Endometrial microvascular endothelial cells (primary cell): ENCODE measurements around the gene ZNF132. TPM values are rescaled to one million over a fixed set of nuclear protein-coding genes. Genes with fewer than 3 reads are reported as not detected.
"Not testable (repeated sequence)": the region's sequence is repeated elsewhere in the genome, so short reads cannot be mapped to it uniquely, and the experiment has no call there.

Source experiments
- in situ Hi-C: cut with HindIII; loops from 2 replicates; pipeline ENCODE4 v1.10.0; 2017; ENCODE audit warnings: low sequenced_read_pairs, low pct_unique_long_range_greater_than_20kb; ENCODE audit errors: inconsistent ontology term
- total RNA-seq: library from RNA; depleted of rRNA; stranded (reverse); fragments of >200 nt; gene quantifications from one replicate; pipeline ENCODE4 v1.2.3, GENCODE V29; 2015; ENCODE audit errors: inconsistent ontology term

ZNF132 gene
- 3.3 TPM for total RNA-seq

DNA sequence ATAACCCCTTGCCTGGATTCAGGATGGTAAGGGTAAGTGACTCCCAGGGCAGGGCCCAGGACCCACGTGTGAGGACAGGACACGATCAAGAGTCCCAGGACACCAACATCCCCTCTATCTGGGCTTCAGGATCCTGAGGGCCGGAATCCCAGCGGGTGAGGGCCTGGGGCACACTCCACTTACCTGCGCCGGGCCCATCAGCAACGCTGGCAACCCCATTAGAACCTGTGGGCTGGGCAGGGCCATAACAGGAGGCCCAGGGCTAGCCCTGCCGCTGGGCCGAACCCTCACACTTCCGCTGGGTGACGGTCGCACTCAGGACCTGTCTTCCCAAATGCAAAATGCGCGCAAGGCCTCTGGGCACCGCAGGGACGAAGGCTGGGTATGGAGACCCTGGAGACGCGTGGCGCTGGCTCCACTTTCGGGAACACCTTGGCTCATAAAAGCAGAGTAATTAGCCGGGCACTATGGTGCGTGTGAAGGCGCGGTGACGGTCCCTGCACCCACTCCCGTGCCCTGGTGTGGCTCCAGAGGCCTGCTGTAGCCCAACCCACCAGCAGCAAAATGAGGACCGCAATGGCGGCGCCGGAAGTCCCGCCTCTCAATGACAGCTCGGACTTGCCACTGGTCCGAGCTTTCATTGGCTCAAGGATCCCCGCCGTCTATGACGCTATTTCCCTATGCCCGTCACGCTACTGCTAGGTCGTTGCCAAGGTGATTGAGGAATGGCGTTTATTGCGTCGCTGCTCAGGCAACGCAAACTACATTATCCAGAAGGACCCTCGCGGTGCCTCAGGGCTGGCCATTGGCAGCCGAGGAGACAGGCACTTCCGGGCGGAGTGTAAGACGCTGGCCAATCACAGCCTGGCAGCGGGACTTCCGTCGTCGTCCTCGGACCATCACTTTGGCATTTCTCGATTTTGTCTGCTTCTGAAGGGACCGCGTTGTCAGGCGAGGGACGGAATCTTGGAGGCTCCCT is at the start of gene ZNF132:
Gene ZNF132 (minus strand): TSS at position 578 of the 979 bp plus-strand sequence. CDS start 332 bp downstream, at position 246.
- in situ Hi-C loops, result no loop called here

GRCh38 chr19:58484349-58484748 is 44.4 kb upstream of the ZNF132 start:
- in situ Hi-C loops, result not testable (repeated sequence)

GRCh38 chr19:58483776-58484175 is 43.8 kb upstream of the ZNF132 start:
- in situ Hi-C loops, result no loop called here

- in situ Hi-C loops, result no loop called here
Measured at GRCh38 chr19:58482372-58482771, 42.4 kb upstream of the ZNF132 start.

DNA sequence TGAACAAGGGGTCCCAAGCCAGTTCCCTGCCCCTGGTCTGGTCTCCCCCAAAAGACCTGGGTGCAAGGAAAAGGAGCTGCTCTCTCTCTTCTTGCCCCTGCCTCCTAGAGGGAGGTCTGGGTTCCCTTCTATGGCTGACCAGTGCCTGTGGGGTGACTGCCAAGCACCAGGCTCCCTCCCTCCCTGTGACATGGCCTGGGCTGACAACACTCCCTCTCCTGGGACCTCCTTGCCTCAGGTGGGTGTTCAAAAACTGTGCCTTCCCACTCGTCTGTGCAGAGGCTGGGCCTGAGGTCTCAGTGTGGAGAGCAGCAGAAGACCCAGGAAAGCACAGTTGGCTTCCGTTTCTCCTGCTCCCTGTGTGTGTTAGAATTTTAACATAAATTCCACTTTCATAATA is 40.9 kb upstream of the ZNF132 start:
- in situ Hi-C loops, result no loop called here

DNA sequence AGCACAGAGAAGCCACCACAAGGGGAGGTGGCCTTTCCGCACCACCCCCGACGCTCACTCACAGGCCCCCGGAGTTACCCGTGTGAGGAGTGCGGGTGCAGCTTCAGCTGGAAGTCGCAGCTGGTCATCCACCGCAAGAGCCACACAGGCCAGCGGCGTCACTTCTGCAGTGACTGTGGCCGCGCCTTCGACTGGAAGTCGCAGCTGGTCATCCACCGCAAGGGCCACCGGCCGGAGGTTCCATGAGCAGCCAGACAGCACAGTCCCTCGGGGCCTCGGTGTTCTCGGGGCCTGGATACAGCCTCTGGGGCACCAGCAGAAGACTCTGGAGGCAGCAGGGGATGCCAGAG is 40.5 kb upstream of the ZNF132 start:
- in situ Hi-C loops, result no loop called here

- in situ Hi-C loops, result no loop called here
Measured at GRCh38 chr19:58479736-58480480, 40.0 kb upstream of the ZNF132 start.

DNA sequence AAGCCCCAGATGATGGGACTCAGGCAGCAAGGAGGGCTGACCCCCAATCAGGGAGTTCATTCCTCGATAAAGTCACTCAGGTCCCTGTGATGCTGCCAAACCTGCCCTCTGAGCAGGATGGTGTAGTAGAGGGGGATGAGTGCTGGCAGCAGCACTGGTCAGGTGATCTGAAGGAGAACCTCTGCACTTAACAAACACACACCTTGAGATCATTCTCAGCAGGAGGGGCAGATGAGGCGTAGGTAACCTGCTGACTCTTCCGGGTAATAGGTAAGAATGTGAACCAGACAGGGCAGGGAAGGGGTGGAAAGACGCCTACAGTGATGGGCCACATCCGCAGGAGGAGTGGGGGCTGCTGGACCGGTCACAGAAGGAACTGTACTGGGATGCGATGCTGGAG is 39.4 kb upstream of the ZNF132 start:
- in situ Hi-C loops, result no loop called here

- in situ Hi-C loops, result no loop called here
Measured at GRCh38 chr19:58477871-58478270, 37.9 kb upstream of the ZNF132 start.

DNA sequence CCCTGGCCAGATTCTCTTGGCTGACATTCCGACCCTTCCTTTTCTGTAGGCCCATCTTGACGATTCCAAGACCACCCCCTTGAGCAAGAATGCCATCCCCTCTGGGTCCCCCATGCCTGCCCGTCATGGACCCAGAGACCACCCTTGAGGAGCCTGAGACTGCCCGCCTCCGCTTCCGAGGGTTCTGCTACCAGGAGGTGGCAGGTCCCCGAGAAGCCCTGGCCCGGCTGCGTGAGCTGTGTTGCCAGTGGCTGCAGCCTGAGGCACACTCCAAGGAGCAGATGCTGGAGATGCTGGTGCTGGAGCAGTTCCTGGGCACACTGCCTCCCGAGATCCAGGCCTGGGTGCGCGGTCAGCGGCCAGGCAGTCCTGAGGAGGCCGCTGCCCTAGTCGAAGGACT is 37.2 kb upstream of the ZNF132 start:
- in situ Hi-C loops, result no loop called here

DNA sequence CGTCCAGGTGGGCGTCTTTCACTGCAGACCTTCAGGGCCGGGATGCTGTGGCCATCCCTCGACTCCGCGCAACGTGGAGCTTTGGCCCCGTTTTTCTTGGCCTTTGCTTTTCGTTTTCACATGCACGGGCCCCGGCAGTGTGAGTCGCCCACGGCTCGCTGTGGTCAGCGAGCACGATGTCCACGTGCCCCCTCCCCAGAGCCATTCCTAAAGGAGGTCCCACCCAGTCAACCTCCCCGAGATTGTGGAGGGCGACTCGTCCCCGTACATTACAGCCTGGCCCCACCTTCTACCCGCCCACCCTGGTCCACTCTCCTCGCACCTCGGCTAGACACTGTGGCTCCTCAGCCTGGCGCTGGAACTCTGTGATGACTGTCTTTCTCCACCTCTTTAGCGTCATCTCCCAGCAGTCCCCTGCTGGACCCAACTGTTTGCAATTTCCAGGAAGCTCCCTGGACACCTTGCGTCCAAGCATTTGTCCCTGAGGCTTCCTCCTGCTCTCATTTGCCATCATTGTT is 36.6 kb upstream of the ZNF132 start:
- in situ Hi-C loops, result no loop called here

DNA sequence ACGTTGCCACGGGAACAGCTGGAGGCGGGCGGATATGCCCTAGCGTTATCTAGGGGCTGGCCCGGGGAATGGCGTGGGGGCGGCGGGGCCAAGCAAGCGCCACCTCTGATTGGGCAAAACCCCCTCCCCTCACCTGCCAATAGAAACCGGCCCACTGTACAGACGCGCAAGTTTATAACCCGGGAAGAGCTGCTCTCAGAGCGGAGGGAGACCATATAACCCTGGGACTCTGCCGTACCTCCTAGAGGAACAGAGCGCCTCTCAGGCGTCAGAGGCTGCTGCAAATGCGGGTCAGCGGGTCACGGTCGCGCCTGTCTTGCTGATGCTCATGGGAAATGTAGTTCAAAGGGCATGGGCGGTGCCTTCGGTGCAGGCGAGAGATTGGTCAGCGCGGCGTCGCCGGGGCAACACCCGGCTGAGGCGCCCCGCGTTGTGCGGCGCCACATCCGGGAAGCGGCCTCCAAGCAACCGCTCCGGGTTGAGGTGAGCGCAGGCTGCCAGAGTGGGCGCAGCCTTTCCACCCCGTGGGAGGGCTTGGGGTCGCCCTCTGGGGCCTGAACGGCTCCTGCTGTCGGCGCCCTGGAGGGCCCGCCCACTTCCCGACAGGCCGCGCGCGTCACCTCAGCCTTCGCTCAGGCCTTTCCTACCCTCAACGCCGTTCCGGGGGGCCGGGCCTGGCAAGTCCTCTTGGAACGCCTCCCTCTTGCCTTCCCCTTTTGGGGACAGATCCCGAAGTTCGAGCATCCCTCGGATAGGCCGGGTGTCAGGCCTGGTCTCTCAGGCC is 36.0 kb upstream of the ZNF132 start, which contains the start of gene ZNF446:
Gene ZNF446 (plus strand): TSS at position 639 of the 784 bp plus-strand sequence. CDS start 867 bp downstream, outside the sequence.
- in situ Hi-C loops, result no loop called here

DNA sequence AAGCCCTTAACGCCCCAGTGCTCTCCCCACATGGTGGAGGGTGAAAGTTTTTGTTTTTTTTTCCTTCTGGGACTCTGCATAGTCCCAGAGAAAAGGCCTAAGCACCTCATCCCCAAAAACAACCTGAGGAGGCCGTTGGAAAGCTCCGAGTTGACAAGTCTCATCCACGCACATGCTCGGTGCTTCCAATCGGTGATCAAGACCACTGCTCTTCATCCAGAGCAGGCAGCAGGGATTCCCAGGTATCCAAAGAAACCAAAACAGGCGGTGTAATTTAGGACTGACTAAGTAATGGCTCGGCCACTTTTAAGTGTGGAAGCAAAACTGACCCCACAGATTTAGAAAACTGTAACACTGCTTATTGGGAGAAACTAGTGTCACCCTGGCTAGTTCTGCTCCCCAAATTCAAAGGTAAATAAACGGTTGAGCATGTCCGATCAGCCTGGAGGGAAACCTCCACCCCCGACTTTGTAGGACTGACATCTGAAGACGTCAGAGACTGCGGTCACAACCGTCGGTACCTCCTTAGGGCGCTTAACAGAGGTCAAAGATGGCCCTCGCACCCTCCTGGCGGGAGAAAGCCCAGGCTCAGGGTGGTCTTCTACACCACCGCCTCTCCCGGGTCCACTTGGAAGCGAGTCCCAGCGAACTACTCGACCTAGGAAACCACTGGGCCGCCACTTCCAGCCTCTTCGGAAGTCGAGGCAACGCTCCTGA is 35.2 kb upstream of the ZNF132 start:
- in situ Hi-C loops, result no loop called here

DNA sequence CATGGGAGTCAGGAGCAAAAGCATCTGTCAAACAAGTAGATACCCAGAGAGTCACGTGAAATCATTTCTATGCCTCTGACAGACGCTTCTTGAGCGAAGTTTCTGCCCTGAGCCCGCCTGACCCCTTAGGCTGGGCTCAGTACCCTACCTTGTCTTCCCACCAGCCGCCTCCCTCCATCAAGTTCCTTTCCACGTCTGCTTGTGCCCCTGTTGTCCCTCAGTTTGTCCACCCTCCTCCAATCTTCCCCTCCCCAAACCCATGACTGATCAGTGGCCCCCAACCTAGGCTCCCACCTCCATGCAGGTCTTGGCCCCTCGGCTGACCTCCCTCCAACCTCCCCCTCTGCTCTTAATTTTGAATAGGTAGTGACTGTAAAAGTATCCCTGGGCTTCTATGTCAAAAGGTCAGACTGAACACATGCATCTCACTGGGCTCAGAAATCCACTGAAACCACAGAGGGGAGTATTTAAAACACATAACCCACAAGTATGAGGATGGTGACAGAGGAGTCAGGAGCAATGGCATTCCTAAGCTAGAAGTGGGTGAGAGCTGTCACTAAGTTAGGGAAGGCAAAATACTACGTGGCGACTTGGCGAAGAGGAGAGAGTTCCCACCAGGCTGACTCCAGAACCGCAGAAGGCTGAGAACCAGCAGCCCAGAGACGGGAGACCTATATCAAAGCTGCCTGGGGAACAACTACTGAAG is 34.5 kb upstream of the ZNF132 start:
- in situ Hi-C loops, result no loop called here

DNA sequence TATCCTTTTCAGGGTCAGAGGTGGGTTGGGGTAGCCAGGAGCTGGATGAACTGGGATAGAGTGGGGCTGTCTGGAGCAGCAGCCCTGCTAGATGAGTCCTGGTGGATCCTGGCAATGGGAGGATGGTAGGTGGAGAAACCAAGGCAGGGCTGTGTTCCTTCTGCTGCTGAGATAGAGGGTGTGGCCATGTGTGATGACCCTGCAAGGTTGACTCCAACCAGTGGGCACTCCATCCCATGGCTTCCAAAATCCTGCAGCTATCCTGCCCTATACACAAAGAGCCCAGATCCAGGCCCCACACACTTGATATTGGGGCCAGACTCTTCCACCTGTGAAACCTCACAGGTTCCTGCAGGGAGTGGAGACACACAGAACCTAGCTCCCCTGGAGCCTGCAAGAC is 33.8 kb upstream of the ZNF132 start:
- in situ Hi-C loops, result no loop called here

- in situ Hi-C loops, result no loop called here
Measured at GRCh38 chr19:58471736-58472135, 31.8 kb upstream of the ZNF132 start.

GRCh38 chr19:58470837-58471543 is 31.0 kb upstream of the ZNF132 start:
- in situ Hi-C loops, result not testable (repeated sequence)
